IPS-NIHi7 (cell line): ENCODE measurements around the gene CCL11.
A peak's percentile ranks its signal among the peaks of the same experiment; 100 is the strongest.

Experiments
- DNase-seq: peaks from one replicate; pipeline ENCODE4 v3.0.0; 2012; ENCODE audit warnings: mixed read lengths; ENCODE audit errors: extremely low spot score

Gene CCL11

GRCh38 chr17:34257299-34257985 is 28.1 kb upstream of the CCL11 start:
- DNase-seq, result no peak

DNA sequence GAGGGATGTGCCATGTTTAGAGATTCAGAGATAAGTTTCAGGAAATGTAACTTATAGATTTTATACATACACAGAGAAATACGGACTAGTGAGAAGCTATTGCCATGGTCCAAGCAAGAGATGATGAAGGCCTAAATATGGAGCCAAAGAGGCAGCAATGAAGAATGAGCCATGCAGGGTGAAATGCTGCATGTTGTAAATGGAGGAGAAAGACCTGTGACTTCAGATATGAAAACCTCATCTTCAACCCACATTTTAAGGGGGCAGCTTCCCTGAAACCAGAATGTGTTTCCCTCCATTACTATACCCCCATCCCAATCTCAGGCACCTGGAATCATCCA is 27.6 kb upstream of the CCL11 start:
- DNase-seq, result no peak

GRCh38 chr17:34259146-34259545 is 26.4 kb upstream of the CCL11 start:
- no peak for DNase-seq

- DNase-seq, result no peak
Observed at GRCh38 chr17:34260861-34261260, 24.7 kb upstream of the CCL11 start.

DNA sequence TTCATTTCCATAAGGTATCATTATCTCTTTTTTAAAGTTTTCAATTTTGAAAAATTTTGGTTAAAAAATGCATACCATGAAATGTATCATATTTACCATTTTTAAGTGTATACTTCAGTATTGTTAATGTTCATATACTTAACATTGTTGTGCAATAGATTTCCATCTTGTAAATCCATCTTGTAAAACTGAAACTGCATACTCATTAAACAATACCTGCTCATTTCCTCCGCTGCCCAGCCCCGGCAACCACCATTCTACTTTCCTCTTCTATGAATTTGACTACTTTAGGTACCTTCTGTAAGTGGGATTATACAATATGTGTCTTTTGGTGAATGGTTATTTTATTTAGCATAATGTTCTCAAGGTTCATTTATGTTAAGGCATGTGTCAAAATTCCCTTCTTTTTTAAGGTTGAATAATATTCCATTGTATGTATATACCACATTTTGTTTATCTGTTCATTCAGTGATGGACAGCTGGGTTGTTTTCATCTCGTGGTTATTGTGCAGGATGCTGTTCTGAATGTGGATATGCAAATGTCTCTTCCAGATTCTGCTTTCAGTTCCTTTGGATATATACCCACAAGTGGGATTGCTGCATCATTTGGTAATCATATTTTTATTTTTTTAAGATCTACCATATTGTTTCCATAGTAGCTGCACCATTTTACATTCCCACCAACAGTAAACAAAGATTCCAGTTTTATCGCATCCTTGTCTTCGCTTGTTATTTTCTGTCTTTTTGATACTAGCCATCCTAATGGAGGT is 23.8 kb upstream of the CCL11 start:
- DNase-seq, result no peak

DNA sequence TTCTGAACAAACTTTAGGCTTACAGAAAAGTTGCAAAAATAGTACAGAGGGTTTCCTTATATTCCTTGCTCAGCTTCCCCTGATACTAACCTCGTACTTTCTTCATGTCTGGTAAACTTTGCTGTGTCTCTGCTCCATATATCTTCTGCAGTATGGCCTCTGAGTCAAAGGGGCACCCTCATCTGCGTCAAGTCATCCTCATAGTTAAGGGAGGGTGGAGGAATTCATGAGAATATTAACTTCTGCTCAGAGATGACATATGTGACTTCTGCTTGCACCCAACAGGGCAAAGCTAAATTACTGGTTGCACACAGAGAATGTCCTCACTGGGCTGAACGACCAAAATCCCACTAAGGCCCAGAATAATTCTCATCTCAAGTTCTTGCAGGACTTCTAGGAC is 19.8 kb upstream of the CCL11 start:
- no peak for DNase-seq

DNA sequence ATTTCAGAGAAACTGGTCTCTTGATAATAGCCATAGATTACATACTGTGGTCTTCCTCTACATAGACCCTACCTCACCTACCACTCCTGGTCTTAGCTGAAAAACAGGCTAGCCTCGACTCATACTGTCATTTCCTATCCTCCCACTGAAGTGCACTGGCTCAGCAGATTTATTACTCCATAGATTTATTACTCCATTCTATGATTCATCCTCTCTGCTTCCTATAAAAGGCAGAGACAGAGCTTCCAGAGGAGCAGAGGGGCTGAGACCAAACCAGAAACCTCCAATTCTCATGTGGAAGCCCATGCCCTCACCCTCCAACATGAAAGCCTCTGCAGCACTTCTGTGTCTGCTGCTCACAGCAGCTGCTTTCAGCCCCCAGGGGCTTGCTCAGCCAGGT is 15.6 kb upstream of the CCL11 start, which contains the start of gene CCL7:
Gene CCL7, plus strand, starts transcription at position 253 of the 400 bp plus-strand sequence. Its CDS starts 70 bp downstream, at position 323.
- no peak for DNase-seq

- DNase-seq, result no peak
Observed at GRCh38 chr17:34275881-34276280, 9.7 kb upstream of the CCL11 start.

DNA sequence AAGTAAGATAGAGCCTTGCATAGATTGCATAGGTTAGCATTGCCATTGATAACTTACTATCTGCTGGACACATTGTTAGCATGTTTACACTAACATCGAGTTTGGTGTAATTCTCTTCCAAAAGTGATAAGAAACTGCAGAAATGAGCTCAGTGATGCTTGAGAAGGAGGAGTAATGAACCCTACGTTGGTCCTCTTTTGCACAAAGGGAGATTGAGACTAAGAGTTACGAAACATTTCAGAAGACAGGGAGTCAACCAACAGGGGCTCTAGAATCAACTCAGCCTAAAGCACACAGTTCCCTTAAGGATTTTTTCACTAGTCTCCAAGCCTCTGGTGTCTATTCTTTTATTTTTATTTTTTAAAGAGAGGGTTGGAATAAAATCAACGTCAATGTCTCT is 8.7 kb upstream of the CCL11 start:
- no peak for DNase-seq

DNA sequence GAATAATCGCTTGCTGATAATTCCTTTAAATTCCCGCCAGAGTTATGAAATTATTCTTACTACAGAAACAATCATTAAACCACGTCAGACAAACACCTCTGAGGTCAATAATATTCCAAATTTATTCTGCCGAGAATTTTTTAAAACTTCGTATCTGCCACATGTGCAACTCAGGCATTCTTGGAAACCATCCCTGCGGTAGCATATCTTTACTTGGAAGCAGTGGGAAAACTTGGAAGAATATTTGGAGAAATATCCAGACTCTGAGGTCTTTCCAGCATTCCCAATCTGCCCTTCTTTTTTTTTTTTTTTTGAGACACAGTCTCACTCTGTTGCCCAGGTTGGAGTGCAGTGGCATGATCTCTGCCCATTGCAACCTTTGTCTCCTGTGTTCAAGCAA is 2.0 kb upstream of the CCL11 start:
- DNase-seq, result no peak

GRCh38 chr17:34287875-34288274 is 2.3 kb downstream of the CCL11 start:
- DNase-seq, result no peak

DNA sequence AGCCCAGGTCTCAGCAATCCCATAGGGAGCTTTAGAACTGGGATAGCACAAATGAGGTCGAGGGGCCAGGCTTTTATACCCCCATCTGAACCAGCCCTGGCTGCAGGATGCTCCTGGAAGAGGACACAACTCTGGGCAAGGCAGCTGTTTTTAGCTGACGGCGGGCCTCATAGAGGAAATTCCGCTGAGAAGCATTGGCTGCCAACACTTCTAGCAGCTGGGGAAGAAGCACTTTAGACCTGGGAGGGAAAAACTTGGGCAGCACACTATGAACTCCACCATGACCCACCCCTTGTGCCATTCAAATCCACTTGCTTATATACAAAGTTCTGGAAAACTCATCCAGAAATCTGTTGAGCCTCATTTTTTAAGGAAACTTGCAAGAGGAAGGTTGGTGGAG is 5.0 kb downstream of the CCL11 start:
- DNase-seq, result no peak

GRCh38 chr17:34291721-34292348 is 6.3 kb downstream of the CCL11 start:
- DNase-seq, result no peak

GRCh38 chr17:34299027-34299426 is 13.5 kb downstream of the CCL11 start:
- DNase-seq, result no peak

DNA sequence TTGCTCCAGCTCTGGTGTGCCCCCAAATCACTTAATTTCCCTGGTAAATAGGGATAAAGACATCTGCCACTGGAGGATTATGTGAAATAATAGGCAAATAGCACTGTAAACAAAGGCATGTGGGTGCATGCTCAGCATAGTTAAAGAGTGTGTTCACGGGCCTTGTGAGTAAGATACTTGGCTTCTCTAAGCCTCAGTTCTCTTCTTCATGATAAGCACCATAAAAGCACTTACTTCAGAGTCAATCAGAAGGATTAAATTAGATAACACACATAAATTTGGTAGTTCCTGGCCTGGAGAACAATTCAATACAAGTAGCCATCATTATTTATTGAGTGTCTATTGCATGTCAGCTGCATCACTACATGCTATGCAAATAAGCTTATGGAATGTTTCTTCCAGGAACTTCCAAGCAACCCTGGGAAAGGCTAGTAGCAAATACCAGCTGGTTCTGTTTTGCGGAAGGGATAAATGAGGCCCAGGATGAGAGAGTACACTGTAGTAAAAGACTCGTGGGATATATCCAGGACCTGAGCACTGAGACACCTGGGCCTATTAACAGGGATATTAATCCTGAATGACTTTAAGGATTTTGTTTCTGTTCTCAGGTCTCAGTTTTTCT is 14.5 kb downstream of the CCL11 start:
- no peak for DNase-seq

GRCh38 chr17:34300652-34301370 is 15.3 kb downstream of the CCL11 start:
- DNase-seq, result no peak

DNA sequence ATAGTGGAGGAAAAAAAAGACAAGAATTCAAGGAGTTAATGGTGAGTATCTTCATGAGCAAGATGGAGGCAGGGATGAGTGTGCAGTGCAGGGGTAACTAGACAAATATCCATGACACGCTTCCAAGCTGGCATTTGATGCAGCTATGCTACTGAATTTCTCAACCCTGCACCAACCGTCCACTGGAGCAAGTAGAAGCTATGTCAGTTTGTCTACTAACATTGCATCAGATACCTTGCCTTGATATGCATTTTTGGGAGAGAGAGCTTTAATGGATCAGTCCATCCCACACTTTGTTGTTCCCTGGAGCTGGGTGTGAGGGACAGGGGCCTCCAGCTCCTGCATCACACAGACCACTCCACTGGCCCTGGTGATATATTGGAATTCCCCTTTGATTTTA is 16.4 kb downstream of the CCL11 start:
- DNase-seq, result no peak

- no peak for DNase-seq
Observed at GRCh38 chr17:34302636-34303035, 17.1 kb downstream of the CCL11 start.

DNA sequence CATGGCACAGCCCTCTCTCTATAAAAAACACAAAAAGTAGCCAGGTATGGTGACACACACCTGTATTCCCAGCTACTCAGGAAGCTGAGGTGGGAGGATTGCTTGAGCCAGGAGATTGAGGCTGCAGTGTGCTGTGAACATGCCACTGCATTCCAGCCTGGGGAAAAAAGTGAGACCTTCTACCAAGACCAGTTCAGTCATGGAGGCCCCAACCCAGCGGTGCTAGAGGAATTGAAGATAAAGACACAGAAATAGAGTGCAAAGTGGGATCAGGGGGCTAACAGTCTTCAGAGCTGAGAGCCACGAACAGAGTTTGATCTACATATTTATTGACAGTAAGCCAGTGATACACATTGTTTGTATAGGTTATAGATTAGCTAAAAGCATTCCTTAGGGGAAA is 18.1 kb downstream of the CCL11 start:
- no peak for DNase-seq

DNA sequence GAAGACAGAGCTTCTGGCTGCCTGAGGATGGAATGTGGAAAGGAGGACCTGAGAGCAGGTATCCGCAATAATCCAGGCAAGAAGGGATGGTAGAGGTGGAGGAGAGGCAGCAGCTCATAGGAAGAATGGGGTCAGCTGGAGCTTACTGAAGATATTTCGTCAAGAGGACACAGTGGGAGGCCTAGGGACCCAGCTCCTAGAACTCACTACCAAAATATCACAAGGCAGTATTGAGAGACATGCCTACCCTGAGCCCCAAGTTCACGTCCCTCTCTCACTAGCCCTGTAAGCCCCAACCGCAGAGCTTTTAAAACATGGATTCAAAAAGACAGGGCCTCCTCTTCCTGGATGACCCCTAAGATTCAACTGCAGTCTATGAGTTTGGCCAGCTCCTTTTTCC is 19.5 kb downstream of the CCL11 start:
- no peak for DNase-seq

DNA sequence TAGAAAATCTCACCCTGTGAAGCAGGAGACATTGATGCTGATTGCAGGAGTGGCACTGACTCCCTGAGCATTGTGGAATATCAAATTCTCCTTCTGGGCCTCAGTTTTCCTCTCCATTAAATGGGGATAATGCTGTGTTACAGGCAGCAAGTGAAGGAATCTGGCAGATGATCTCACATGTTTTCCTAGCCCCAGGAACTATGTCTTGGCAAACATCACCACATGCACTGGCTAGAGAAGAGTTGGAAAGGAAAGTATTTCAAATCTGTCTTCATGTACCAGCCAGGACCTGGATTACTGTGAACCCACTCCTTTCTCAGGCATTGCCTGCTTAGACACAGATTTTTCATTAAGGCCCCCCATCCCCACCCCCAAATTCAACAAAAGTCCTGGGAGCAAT is 20.1 kb downstream of the CCL11 start:
- DNase-seq, result no peak

GRCh38 chr17:34306466-34306865 is 20.9 kb downstream of the CCL11 start:
- peak; percentile 78 for DNase-seq
